Right renal pelvis (tissue), 4 donors: ENCODE data around the gene BCL2L11. TPM values are rescaled to one million over a fixed set of nuclear protein-coding genes. Genes with fewer than 3 reads are reported as not detected.
A peak's percentile ranks its signal among the peaks of the same experiment; 100 is the strongest.

Source experiments
- DNase-seq, 4 donors: peaks; one replicate each; pipeline ENCODE4 v3.0.0-alpha.2; 2013; ENCODE audit warnings: low read depth in 4 of 4, low spot score in 3 of 4, missing footprints in 1 of 4
- polyA plus RNA-seq, 4 donors: library from polyadenylated mRNA; unstranded; fragments of 120-200 nt; gene quantifications; one replicate each; pipeline ENCODE4 v1.2.1, GENCODE V29; 2013; ENCODE audit not compliant: insufficient read length in 4 of 4

Gene BCL2L11
- polyA plus RNA-seq, 4 donors, result 18.6 to 22.1 (median 19.9) TPM

DNA sequence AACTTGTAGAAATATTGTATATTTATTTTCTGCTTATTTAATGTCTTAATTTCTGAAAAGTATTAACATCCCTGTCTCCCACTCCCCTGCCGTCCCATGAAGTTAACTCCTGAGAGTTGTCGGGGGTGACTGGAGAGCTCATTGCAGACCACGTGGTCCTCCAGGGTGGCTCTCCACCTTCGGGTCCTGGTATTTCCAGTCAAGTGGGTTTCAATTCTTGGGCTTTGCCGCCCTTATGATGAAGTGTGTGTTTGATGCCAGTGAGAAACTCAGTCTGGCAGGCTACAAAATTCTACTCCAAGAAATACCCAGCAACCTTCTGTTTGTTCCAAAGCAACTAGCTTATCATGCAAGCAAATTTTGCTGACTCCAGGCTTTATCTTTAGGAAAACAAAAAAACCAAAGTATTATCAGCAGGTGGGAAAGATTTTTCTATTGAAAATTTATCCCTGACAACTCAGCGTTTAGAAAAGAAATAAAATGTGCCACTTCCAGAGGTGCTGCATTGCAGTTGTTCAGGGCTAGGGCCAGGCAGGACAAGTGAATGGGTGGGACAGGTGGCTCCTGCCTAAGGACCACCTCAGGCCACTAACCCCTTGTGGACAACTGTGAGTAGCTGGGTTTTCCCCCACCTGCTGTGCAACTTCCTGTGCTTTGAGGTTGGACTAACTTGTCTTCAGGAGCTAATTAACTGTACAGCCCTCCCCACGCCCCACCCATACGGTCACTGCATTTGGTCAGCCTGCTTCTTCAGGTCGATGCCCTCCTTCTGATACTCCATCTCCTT, 46.6 kb downstream of the BCL2L11 start:
- DNase-seq, result no peak

GRCh38 chr2:111167863-111168162, 47.1 kb downstream of the BCL2L11 start:
- no peak for DNase-seq

- DNase-seq, result no peak
These were observed 48.0 kb downstream of the BCL2L11 start for GRCh38 chr2:111168528-111169239.

DNA sequence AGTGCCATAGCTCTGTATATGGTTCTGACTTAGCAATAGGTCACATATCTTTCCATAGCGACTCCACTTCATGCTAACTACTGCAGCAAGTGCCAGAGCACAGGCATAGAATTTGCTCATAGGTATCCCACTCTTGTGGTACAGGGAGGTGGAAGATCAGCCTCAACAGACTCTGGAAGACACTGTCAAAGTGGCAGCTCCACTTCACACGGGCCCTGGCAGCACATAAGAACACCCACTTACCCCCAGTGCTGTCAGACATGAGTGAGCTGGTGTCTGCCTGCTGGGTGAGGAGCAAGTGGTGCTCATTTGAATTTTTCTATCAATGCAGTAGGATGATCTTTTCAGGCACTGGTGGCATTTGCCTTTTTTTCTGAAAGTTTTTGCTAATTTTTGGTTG, 48.6 kb downstream of the BCL2L11 start:
- no peak for DNase-seq

GRCh38 chr2:111169924-111170323, 49.2 kb downstream of the BCL2L11 start:
- DNase-seq, result no peak

DNA sequence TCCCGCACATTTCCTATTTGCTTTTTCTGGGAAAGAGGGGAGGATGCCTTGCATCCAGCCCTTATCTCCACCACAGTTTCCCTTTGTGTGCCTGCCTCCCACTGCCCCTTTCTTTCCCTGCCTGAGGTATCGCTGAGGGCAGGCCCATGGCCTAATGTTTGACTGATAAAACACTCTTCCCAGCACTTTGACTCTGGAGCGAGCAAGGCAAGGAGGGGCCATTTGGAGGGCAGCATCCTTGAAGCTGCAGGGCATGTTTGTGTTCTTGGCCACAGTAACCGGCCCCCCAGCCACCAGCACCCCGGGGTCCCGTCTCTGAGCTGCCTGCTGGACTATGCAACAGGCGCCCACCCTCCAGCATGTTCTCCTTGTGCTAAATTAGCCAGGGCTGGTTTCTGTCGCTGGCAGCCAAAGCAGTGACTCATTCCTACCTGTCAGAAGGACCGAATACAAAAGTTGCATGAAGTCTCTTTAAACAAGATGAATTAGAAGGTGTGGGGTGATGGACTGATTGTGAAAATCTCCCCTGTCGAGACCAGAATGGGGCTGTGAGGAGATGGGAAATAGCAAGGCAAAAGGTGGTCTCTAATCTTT, 50.7 kb downstream of the BCL2L11 start:
- DNase-seq, result no peak

- no peak for DNase-seq
These were observed 52.0 kb downstream of the BCL2L11 start for GRCh38 chr2:111172666-111173065.

DNA sequence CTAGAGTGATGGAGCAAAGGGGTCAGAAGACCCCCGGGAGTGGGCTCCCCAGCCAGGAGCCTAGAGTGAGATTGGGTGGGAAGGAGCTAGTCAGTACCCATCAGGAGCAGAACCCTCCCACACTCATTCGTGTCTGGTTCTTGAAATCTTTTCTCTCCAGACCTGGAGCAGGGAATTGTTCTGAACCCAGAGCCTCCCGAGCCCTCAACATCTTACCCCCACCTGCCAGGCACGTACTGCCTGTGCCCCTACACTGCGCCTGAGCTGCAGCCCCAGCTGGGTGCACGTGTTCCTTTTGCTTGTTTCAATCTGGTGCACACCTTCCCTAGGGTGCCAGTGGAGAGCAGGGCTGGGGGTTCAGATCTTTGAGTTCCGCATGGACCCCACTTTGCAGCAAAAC, 52.6 kb downstream of the BCL2L11 start:
- no peak for DNase-seq

GRCh38 chr2:111173856-111174255, 53.1 kb downstream of the BCL2L11 start:
- no peak for DNase-seq

- no peak for DNase-seq
These were observed 54.9 kb downstream of the BCL2L11 start for GRCh38 chr2:111175615-111176014.

- DNase-seq, result no peak
These were observed 55.7 kb downstream of the BCL2L11 start for GRCh38 chr2:111176388-111176787.

DNA sequence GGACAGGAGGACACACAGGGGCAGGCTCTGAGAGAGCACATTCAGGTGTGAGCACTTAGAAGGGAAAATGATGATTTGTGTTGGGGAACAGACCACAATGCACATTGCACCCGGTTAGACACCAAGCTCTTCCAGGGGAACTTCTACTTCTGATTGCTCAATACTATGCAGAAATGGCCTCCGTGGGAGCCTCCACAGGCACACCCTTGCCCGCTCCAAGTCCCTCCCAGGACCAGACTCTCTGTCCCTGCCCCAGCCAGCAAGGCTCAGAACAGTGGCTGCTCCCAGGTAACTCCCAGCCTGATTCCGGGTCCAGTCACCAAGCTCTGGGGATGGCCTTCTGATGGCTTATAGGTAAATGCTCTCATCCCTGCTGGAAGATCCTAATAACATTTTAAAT, 56.2 kb downstream of the BCL2L11 start:
- DNase-seq, result no peak

DNA sequence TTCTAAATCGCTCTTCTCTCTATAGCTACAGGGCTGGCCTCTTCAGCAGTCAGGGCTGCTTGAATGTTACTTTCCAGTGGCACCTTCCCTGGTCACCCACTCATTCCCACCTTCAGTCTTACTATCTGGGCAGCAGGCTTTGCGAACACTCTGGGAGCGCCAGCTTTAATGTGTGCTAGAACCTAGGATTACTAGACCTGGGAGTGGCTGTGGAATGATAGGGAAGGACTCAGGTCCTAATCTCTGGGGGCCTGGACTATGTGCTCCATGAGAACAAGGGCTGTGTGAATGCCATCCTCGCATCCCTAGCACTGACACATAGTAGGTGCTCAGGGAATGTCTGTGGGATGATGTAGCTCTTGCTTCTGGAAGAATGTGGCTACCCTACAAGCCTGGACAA, 57.6 kb downstream of the BCL2L11 start:
- DNase-seq, result no peak

DNA sequence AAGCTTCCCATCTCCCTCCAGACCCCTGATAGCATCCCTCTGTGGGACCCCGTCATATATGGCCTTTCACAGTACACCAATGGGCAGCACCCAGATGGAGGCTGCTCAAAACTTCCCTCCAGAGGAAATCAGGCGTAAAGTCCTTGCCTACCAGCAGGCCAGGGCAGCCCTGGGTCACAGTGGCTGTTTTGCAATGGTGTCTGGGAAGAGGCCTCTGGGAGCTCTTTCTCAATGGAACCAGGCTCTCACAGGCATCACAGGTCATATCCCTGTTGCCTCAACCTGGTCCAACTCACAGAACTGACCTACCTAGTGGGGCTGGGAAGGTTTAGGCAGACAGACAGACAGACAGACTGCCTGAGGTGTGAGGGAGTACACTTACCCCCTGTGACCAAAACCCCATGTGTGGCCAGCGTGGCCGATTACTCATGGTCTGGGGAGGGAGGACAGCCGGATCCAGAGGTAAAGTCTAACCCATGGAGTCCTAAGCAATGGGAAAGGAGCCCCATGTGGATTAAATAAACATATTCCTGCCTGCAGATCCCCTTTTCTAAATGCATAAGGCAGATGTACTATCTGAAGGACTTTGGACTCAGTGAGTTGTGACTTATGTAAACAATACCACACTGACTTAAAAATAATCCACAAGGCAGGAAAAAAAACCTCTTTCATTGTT, 58.2 kb downstream of the BCL2L11 start:
- DNase-seq, result no peak

DNA sequence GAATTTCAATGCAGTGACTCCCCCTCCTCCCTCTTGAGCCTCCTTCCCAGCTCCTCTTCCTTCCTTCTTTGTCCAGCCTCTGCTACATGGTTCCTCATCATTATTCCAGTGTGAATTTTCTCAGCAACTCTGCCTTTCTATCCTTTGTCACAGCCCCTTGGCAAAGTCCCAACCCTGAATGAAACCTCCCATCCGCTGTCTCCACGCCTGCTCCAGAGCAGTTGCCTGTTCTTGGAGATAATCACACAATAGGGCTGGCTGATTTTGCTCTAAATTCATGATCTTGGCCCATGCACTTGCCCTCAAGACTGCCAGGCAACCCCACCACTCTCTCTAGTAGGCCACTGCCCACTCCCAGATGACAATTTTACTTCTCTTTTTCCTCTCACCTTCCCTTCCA, 61.4 kb downstream of the BCL2L11 start:
- DNase-seq, result no peak

- no peak for DNase-seq
These were observed 62.0 kb downstream of the BCL2L11 start for GRCh38 chr2:111182740-111183139.

DNA sequence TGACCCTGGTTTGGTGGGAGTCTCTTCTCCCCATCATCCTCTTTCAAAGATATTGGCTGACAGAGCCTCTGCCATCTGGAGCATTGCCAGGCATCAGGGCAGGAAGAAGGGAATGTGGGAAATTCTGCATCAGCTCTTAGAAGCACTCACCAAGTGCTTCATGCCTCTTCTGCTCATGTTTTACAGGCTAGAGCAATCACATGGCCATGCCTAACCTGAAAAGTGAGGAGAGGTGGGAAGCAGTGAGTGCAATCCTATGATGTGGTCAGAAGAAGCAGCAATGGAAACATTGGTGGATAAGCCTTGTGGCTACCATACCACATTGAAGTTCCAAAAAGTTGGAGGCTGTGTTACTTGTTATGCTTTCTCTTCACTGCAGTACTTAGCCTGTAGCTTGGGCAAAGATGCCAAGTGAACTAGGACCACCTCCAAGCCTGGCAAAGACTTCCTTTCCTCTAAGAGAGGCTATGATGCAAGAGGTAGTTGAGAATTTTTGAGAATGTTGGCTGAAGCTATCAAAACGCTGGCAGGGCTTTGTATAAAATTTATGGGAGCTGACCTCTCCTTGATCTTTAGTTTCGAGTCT, 64.1 kb downstream of the BCL2L11 start:
- DNase-seq, result no peak

DNA sequence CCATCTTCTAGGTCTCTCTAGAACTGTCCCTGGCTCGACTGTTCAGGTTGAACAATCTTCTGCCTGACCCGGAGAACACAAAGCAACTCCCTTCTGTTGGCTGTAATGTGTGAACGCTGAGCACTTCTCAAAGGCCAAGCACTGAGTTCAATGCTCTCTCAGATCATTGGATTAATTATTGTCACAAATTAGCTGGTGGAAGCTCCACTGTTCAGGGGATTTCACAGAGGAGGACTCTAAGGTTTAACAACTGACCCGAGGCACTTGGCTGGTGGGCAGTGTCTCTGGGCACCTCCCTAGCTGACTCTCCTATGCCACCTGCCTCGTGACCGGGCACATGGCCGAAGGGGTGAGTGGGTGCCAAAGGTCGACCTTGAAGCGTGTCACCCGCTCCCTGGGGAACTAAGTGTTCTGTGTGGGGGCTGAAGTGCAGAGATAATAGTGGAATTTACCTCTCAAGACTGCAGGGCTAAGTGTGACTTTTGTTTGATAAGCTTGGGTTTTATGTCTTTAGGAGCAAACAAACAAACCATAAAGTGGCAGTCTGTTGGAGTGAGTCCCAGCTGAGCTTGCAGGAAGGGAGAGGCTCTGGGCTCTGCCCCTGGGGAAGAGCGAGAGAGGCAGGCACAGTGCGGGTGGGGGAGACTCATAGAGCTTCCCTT, 64.8 kb downstream of the BCL2L11 start:
- DNase-seq, result peak in 2 of 4 donors; percentile 10 to 30

GRCh38 chr2:111186121-111186715, 65.5 kb downstream of the BCL2L11 start:
- DNase-seq, result no peak

DNA sequence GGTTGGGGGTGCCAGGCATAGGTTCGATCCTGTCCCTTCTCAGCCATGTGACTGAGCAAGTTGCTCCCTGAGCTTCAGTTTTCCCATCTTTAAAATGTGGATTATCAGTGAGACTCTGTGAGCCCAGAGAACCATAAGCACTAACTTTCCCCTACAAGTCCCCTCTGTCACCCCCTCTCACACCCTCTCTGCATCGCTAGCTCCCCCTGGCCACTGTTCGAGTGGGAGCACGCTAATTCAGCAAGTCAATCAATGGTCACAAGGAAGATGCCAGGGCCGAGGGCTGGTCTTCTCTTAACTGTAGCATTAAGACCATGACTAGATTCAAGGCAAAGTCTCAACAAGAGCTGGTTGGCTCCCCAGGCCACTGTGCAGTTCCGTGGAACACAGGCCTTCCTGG, 66.2 kb downstream of the BCL2L11 start:
- no peak for DNase-seq
